ENCODE results near the gene DOCK9.

Gene DOCK9

GRCh38 chr13:98892821-98893220, 85.0 kb downstream of the DOCK9 start:
- H3K36me3 ChIP-seq (ENCODE audit: control insufficient read depth, insufficient read depth, low read length) = no peaks in the 10 kb centered on the region
- H3K4me2 ChIP-seq (ENCODE audit: low read length) = no peak overlapping the region
- no peaks in the 10 kb centered on the region for H3K4me1 ChIP-seq
- no peaks in the 10 kb centered on the region for H3K27me3 ChIP-seq (ENCODE audit: control insufficient read depth, insufficient read depth, low read length)
- H2AFZ ChIP-seq = no peak overlapping the region
- H3K4me3 ChIP-seq (ENCODE audit: low read depth, low read length) = no peak overlapping the region
- no peak overlapping the region for H3K27ac ChIP-seq
- no peak for TF ChIP-seq CTCF (IDR thresholded peaks at IDR 0.05)
- no peaks in the 10 kb centered on the region for H3K9me3 ChIP-seq (ENCODE audit: control insufficient read depth, low read length)
- H3K9ac ChIP-seq = no peak overlapping the region
- no peaks in the 10 kb centered on the region for H3K79me2 ChIP-seq

GRCh38 chr13:98892077-98892476, 85.8 kb downstream of the DOCK9 start:
- no peaks in the 10 kb centered on the region for H3K4me1 ChIP-seq
- no peaks in the 10 kb centered on the region for H3K9me3 ChIP-seq (ENCODE audit: control insufficient read depth, low read length)
- no peaks in the 10 kb centered on the region for H3K79me2 ChIP-seq
- H3K27ac ChIP-seq = no peak overlapping the region
- H3K9ac ChIP-seq = no peak overlapping the region
- no peak overlapping the region for H3K4me3 ChIP-seq (ENCODE audit: low read depth, low read length)
- H2AFZ ChIP-seq = no peak overlapping the region
- H3K27me3 ChIP-seq (ENCODE audit: control insufficient read depth, insufficient read depth, low read length) = no peaks in the 10 kb centered on the region
- H3K36me3 ChIP-seq (ENCODE audit: control insufficient read depth, insufficient read depth, low read length) = no peaks in the 10 kb centered on the region
- no peak for TF ChIP-seq CTCF (IDR thresholded peaks at IDR 0.05)
- H3K4me2 ChIP-seq (ENCODE audit: low read length) = no peak overlapping the region

GRCh38 chr13:98890925-98891324, 86.9 kb downstream of the DOCK9 start:
- Histone ChIP-seq H3K27ac (no peak overlapping the region), H3K27me3 (ENCODE audit: control insufficient read depth, insufficient read depth, low read length) (no peaks in the 10 kb centered on the region), H2AFZ (no peak overlapping the region), H3K36me3 (ENCODE audit: control insufficient read depth, insufficient read depth, low read length) (no peaks in the 10 kb centered on the region), H3K9ac (no peak overlapping the region), H3K9me3 (ENCODE audit: control insufficient read depth, low read length) (no peaks in the 10 kb centered on the region), H3K4me2 (ENCODE audit: low read length) (no peak overlapping the region), H3K79me2 (no peaks in the 10 kb centered on the region), H3K4me1 (no peaks in the 10 kb centered on the region), H3K4me3 (ENCODE audit: low read depth, low read length) (no peak overlapping the region)
- no peak for TF ChIP-seq CTCF (IDR thresholded peaks at IDR 0.05)

- no peaks in the 10 kb centered on the region for H3K4me1 ChIP-seq
- no peak overlapping the region for H3K4me3 ChIP-seq (ENCODE audit: low read depth, low read length)
- H3K79me2 ChIP-seq = no peaks in the 10 kb centered on the region
- no peaks in the 10 kb centered on the region for H3K36me3 ChIP-seq (ENCODE audit: control insufficient read depth, insufficient read depth, low read length)
- H2AFZ ChIP-seq = no peak overlapping the region
- H3K9me3 ChIP-seq (ENCODE audit: control insufficient read depth, low read length) = no peaks in the 10 kb centered on the region
- no peak overlapping the region for H3K27ac ChIP-seq
- no peak overlapping the region for H3K9ac ChIP-seq
- no peak overlapping the region for H3K4me2 ChIP-seq (ENCODE audit: low read length)
- TF ChIP-seq CTCF (IDR thresholded peaks at IDR 0.05) = no peak
- H3K27me3 ChIP-seq (ENCODE audit: control insufficient read depth, insufficient read depth, low read length) = no peaks in the 10 kb centered on the region
These were observed 87.7 kb downstream of the DOCK9 start for GRCh38 chr13:98890186-98890585.

GRCh38 chr13:98889419-98890085, 88.3 kb downstream of the DOCK9 start:
- Histone ChIP-seq H2AFZ (no peak overlapping the region), H3K9me3 (ENCODE audit: control insufficient read depth, low read length) (no peaks in the 10 kb centered on the region), H3K36me3 (ENCODE audit: control insufficient read depth, insufficient read depth, low read length) (no peaks in the 10 kb centered on the region), H3K27me3 (ENCODE audit: control insufficient read depth, insufficient read depth, low read length) (no peaks in the 10 kb centered on the region), H3K4me1 (no peaks in the 10 kb centered on the region), H3K4me3 (ENCODE audit: low read depth, low read length) (no peak overlapping the region), H3K79me2 (no peaks in the 10 kb centered on the region), H3K9ac (no peak overlapping the region), H3K4me2 (ENCODE audit: low read length) (no peak overlapping the region), H3K27ac (no peak overlapping the region)
- TF ChIP-seq CTCF (IDR thresholded peaks at IDR 0.05) = no peak

Measured in parathyroid adenoma (tissue), 2 donors.